HG03139 (cell line): ENCODE data around the gene LYST.

Experiments used
- ATAC-seq: cut with Tn5 transposase; IDR thresholded peaks from one replicate; pipeline ENCODE4 v1.9.1; 2021; ENCODE audit not compliant: unreplicated experiment

LYST gene

DNA sequence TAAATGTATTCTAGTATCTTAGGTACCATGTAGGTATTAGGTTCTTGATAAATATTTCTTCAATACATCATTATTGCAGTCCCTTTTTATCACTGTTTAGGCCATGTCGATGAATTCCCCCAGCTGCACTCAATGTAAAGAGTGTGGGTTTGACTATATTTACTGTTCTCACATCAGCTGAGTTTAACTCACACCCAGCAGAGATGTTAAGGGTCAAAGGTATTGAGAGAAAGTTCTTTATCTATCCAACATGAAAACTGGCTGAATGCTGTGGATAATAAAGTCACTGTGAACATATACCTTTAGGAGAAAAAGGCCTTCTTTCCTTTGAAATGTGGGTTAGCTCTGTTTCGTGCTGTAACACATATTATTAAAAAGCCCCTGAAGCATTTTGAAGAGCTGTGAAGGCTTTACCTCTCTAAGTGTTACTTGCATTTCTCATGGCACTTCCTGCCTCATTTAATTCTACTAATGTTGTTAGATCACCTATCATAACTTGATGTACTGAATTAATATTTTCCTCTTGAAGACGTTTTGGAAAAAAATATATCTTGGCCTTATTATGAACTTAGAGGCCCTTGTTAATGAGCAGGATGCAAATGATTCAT lies 19.1 kb upstream of the LYST start:
- ATAC-seq: no peak

GRCh38 chr1:235883261-235883927 lies 16.7 kb upstream of the LYST start:
- ATAC-seq: no peak

- no peak for ATAC-seq
Observed at GRCh38 chr1:235882816-235883215, 16.1 kb upstream of the LYST start.

- ATAC-seq: no peak
Observed at GRCh38 chr1:235881930-235882700, 15.4 kb upstream of the LYST start.

- no peak for ATAC-seq
Observed at GRCh38 chr1:235878082-235878811, 11.5 kb upstream of the LYST start.

GRCh38 chr1:235876402-235876841 lies 9.7 kb upstream of the LYST start:
- no peak for ATAC-seq

GRCh38 chr1:235875036-235875597 lies 8.4 kb upstream of the LYST start:
- no peak for ATAC-seq

- ATAC-seq: no peak
Observed at GRCh38 chr1:235874261-235874660, 7.6 kb upstream of the LYST start.

DNA sequence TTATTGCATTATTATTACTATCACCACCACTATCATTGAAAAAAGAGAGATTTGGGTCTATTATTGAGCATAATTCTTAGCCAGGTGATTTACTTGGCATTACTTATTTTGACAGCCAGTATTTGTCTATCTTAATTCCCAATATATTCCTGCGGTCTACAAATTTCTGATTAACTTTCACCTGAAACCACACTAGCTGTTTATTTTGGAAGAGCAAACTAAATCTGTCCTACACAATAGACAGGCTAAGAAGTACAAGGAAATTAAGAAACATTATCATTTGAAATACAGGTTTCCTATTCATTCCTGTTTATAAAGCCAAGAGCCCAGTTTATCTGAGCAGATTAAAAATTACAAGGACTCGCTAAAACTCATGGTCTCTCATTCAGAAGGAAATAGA lies 6.9 kb upstream of the LYST start:
- ATAC-seq: no peak

GRCh38 chr1:235873045-235873444 lies 6.3 kb upstream of the LYST start:
- no peak for ATAC-seq

GRCh38 chr1:235872270-235872669 lies 5.6 kb upstream of the LYST start:
- ATAC-seq: no peak

GRCh38 chr1:235867903-235868469 lies 1.3 kb upstream of the LYST start:
- ATAC-seq: peak; percentile 28

DNA sequence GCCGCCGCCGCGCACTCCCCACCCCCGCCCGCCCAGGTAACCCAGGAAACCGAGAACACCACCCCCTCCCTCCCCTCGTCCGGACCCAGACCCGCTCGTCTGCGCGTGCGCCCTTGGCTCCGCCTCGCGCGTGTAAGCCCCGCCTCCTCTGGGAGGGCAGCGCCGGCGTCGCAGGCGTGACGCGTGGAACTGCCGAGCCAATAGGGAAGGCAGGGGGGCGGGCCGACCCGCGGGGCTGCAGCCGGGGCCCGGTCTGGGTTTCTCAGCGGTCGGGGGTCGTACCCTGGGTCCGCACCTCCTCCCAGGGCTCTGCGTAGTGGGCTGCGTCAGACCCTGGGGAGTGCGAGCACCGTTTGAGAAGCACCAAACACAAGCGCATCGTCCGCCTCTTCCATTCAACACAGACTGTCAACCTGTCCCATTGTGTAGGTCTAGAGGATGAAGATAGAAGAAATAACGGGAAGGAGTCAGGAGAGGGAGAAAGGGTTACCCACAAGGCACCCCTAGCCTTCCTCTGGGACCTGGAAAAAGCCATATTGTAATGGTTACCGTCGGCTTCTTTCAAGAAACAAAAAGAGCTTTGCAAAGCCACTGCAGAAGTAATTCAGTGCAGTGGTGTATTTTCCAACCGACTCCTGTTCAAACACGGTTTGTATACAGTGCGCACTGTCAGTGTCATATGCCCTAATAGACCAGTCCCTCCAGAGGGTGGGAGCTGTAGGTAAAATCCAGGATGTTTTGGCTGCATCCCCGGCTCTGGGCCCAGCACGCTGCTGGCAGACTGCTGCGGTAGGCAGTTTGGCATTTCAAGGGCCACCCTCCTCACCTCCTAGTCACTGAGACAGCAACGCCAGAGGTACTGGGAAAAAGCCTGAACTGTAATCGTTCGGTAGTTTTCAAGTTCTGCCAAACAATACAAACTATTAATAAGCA lies 473 bp upstream of the LYST start:
- ATAC-seq: peak; percentile 66

DNA sequence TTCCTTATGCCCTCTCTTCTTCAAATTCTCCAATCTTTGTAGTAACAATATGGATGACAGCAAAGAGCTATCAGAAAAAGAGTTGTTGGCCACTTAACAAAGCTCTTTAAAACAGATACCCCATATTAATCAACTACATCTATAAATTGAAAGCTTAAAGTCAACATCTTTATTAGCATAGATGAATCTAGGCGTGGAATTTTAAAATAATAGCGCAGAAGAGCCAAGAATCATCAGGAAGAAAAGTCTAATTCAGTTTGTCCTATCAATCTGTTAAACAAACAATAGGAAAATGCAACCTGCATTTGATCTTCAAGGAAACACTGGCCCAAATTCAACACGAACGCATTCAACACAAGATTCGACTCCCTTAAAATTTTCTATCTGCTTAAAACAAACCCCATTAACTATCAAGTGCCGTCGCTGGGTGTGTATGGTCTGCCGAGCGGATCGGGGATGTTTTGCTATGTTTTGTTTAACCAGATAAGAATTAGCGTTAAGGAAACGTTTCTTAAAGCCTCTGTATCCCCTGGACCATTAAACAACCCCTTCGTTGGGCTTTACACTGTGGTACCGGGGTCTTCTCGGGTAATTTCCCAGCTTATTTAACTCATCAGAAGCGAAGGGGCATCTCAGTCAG lies 1.0 kb downstream of the LYST start:
- no peak for ATAC-seq

DNA sequence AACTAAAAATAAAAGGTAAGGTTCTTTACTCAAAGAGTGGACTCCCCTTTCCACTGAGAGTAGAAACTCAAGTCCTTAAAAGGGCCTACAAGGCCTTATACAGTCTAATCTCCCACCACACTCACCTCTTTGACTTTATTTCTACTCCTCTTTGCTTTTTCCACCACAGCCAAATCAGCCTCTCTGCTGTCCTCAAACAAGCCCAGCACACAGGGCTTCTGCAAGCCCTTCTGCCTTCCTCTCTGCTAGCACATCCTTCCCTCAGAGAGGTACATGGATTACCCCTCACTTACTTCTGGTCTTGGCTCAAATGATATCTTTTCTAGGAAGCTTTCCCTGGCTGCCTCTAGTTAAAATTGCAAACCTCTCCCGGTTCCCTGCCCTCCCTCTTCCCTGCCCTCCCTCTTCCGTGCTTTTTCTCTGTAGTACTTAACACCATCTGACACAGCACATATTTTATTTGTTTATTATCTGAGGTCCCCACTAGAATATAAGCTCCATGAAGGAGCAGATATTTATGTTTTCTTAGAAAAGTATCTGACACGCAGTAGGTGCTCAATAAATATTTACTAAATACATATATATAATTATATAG lies 1.7 kb downstream of the LYST start:
- no peak for ATAC-seq

GRCh38 chr1:235864469-235864868 lies 2.2 kb downstream of the LYST start:
- ATAC-seq: no peak

- ATAC-seq: no peak
Observed at GRCh38 chr1:235863699-235864093, 3.0 kb downstream of the LYST start.

GRCh38 chr1:235861857-235862256 lies 4.8 kb downstream of the LYST start:
- ATAC-seq: no peak

DNA sequence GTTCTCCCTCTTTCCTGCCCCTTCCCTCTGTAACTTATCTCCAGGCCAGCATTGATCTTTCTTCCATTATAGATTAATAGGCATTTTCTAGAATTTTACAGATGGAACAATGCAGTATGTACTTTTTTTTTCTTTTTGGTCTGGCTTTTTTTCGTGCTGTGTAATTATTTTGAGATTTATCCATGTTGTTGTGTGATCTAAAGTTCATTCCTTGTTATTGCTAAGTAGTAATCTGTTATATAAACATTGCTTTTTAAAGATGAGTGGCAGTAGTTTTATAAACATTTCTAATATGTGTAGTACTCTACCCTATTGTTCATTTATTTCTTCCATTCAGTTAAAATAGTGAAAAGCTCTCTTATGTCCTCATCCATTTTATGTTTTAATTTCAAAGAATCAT lies 5.9 kb downstream of the LYST start:
- no peak for ATAC-seq
